ENCODE data around the gene ELL2. TPM values are rescaled to one million over a fixed set of nuclear protein-coding genes. Genes with fewer than 3 reads are reported as not detected.

The ELL2 gene
- total RNA-seq, 2 donors from 2014 or later, result 83.9 to 248 TPM

DNA sequence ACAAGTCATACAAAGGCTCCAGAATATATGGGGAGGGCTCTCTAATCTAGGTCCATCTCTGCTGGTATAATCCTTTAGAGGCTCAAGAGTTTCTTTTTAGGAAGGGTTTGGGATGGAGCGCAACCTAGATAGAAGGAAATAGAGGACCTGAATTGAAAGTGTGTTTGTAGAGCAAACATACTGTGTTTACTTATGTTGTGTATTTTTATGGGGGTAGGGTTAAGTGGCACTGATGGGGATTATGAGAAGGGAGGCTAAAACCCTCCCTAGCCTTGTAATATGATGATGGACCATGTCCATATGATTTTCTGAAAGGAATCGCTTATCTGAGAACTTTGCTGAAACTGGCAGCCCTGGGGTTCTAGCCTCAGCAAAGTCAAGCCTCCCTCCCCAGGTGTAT lies 4.4 kb upstream of the ELL2 start:
- no peaks in the 10 kb centered on the region for H3K27me3 ChIP-seq (replicated peaks; ENCODE audit: insufficient read depth)
- ATAC-seq (ENCODE audit: insufficient number of reproducible peaks, low FRiP score, low read depth) (no peak), DNase-seq (ENCODE audit: low spot score) (no peak)
- H3K9me3 ChIP-seq, result no peaks in the 10 kb centered on the region
- peaks cover 0 to 8% of the 10 kb centered on the region in 2 donors for H3K4me1 ChIP-seq (ENCODE audit: control insufficient read depth in 1 of 2, low read depth in 2 of 2)
- H3K4me3 ChIP-seq, result no peak overlapping the region
- TF ChIP-seq, protein P1, sequence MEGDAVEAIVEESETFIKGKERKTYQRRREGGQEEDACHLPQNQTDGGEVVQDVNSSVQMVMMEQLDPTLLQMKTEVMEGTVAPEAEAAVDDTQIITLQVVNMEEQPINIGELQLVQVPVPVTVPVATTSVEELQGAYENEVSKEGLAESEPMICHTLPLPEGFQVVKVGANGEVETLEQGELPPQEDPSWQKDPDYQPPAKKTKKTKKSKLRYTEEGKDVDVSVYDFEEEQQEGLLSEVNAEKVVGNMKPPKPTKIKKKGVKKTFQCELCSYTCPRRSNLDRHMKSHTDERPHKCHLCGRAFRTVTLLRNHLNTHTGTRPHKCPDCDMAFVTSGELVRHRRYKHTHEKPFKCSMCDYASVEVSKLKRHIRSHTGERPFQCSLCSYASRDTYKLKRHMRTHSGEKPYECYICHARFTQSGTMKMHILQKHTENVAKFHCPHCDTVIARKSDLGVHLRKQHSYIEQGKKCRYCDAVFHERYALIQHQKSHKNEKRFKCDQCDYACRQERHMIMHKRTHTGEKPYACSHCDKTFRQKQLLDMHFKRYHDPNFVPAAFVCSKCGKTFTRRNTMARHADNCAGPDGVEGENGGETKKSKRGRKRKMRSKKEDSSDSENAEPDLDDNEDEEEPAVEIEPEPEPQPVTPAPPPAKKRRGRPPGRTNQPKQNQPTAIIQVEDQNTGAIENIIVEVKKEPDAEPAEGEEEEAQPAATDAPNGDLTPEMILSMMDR (IDR thresholded peaks at IDR 0.05), result no peak
- H3K27ac ChIP-seq, result no peak overlapping the region
- no peaks in the 10 kb centered on the region for H3K36me3 ChIP-seq

DNA sequence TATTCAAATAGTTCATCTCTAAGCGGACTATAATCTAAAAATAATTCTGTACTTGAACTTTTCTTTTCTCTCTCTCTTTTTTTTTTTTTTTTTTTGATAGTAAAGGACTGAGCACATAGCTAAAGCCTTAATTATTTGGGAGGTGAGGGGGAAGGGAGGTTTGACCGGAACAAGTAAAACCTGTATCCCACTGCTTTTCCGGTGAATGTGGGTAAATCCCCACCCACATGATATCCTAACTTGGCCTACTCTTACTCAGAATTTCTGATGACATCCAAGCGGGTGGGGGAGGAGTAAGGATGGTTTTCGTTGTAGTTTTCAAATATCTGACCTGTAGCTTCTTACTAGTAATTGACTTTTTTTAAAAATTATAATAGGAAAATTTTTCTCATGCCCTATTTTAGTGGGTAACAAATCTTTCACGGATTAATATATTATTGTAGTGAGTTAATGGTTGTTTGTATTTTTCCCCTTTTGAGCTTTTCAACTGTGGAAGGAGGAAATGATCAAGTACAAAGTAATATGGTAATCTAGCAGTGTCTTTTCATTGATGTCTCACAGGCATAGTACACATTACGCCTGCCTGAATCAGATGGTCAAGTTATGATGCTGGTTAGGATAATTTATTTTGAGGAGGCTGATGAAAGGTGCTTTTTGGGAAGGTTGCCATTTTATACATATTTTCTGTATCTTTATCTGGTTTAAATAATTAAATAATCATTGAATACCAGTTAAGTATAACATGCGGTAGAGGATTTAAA lies 2.2 kb upstream of the ELL2 start:
- no peak for ATAC-seq (ENCODE audit: insufficient number of reproducible peaks, low FRiP score, low read depth)
- Histone ChIP-seq H3K27ac (peak overlapping the region; percentile 98 to 99), H3K36me3 (no peaks in the 10 kb centered on the region)

DNA sequence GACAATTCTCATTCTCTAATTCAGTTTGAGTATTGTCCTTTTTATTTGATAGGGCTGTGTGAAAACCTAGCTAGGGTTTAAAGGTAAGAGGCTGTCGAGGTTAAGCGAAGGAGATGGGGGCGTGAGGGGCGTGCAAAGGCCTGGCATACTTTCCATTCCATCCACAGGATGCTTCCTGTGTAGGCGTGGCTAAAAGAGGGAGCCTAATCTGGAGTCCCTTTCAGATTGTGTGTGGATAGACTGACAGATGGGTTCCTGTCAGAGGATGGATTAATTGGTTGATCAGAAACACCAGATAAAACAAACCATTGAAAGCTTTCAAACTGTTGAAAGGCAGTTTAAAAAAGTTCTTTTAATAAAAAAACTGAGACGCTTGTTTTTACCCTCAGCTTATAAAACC lies 1.1 kb upstream of the ELL2 start:
- peak overlapping the region; percentile 97 for H3K4me3 ChIP-seq
- H3K27ac ChIP-seq, result peak overlapping the region; percentile 98 to 99
- TF ChIP-seq, protein P1 (IDR thresholded peaks at IDR 0.05), result no peak
- H3K9me3 ChIP-seq, result no peaks in the 10 kb centered on the region
- peaks cover 0 to 16% of the 10 kb centered on the region in 2 donors for H3K4me1 ChIP-seq (ENCODE audit: control insufficient read depth in 1 of 2, low read depth in 2 of 2)
- ATAC-seq (ENCODE audit: insufficient number of reproducible peaks, low FRiP score, low read depth), result no peak
- no peak for DNase-seq (ENCODE audit: low spot score)
- no peaks in the 10 kb centered on the region for H3K36me3 ChIP-seq
- H3K27me3 ChIP-seq (replicated peaks; ENCODE audit: insufficient read depth), result no peaks in the 10 kb centered on the region

More for the DNA sequence above, 2.2 kb upstream of the ELL2 start:
- Histone ChIP-seq H3K27me3 (replicated peaks; ENCODE audit: insufficient read depth) (no peaks in the 10 kb centered on the region), H3K9me3 (no peaks in the 10 kb centered on the region), H3K4me3 (no peak overlapping the region), H3K4me1 (ENCODE audit: control insufficient read depth in 1 of 2, low read depth in 2 of 2) (peaks cover 0 to 8% of the 10 kb centered on the region in 2 donors)
- no peak for DNase-seq (ENCODE audit: low spot score)
- TF ChIP-seq, protein P1 (IDR thresholded peaks at IDR 0.05), result no peak

DNA sequence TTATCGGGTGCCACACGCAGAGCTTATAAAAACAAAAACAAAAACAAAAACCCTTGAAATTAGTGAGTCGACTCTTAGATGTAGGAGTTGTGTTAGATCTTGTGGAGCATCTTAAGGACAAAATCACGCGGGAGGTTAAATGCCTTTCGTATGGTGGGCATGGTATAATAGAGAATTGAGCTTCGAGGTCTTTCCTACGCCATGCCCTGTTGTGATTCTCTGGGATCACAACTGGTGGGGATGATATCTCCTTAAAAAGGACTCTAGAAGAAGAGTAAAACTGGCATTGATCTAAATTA lies 773 bp upstream of the ELL2 start:
- no peak for DNase-seq (ENCODE audit: low spot score)
- H3K4me1 ChIP-seq (ENCODE audit: control insufficient read depth in 1 of 2, low read depth in 2 of 2), result peaks cover 0 to 19% of the 10 kb centered on the region in 2 donors
- H3K27ac ChIP-seq, result peak overlapping the region; percentile 98 to 99
- TF ChIP-seq, protein P1 (IDR thresholded peaks at IDR 0.05), result no peak
- peak overlapping the region; percentile 97 for H3K4me3 ChIP-seq
- no peaks in the 10 kb centered on the region for H3K9me3 ChIP-seq
- H3K27me3 ChIP-seq (replicated peaks; ENCODE audit: insufficient read depth), result no peaks in the 10 kb centered on the region
- no peak for ATAC-seq (ENCODE audit: insufficient number of reproducible peaks, low FRiP score, low read depth)
- H3K36me3 ChIP-seq, result no peaks in the 10 kb centered on the region

DNA sequence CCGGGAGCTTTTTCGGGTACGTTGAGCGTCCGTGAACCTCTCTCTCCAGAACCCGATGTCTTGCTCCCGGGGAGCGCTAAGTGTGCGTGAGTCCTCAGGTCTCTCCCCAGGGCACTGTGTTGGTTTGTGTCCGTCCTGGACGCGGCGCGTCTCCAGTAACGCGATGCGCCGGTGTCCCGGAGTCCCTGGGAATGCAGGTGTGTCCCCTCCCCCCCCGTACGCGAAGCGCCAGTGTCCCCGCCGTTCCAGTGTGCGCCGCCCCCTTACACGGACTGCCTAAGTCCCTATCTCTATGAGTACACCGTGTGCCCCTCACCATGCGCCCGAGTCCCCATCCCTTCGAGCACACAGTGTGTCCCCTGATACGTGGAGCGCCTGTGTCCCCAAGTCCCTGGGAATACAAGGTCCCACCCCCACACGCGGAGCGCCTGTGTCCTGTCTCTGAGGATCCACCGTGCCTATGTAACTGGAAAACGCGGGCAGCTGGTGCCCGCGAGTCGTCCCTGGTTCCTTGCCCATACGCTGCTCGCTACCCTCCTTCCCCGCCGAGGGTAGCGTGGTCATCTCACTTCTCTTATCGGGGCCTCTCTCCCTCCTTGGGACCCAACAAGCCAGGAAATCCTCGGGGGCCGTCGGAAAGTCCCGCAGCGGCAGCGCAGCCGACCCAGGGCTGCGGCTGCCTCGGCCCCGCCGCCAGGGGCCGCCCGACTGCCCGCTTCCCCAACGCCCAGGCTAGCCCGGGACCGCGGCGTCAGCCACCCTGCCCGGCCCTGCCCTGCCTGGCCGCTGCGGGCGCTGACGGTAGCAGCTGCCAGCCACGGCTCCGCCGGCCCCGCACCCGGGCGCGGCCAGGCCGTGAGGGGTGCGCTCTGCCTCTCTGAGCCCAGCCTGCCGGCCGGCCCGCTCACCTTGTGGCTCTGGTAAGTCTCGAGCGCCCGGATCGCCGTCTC lies 709 bp downstream of the ELL2 start:
- Histone ChIP-seq H3K27ac (peak overlapping the region; percentile 98 to 99), H3K36me3 (no peaks in the 10 kb centered on the region), H3K4me3 (peak overlapping the region; percentile 97), H3K4me1 (ENCODE audit: control insufficient read depth in 1 of 2, low read depth in 2 of 2) (peaks cover 9 to 34% of the 10 kb centered on the region in 2 donors), H3K27me3 (replicated peaks; ENCODE audit: insufficient read depth) (no peaks in the 10 kb centered on the region), H3K9me3 (no peaks in the 10 kb centered on the region)
- TF ChIP-seq, protein P1 (IDR thresholded peaks at IDR 0.05), result peak; percentile 75
- DNase-seq (ENCODE audit: low spot score) (peak; percentile 22), ATAC-seq (ENCODE audit: insufficient number of reproducible peaks, low FRiP score, low read depth) (peak; percentile 32)
